Calu3 (cell line): ENCODE data around the gene CLECL1. TPM values are rescaled to one million over a fixed set of nuclear protein-coding genes. Genes with fewer than 3 reads are reported as not detected.

Experiments used
- BruUV-seq: library from RNA; stranded (reverse); fragments of 400-500 nt; replicated peaks from 2 replicates; lab custom pipeline; 2021; lab: Mats Ljungman, UMichigan
- CTCF ChIA-PET: fragments of 300-600 bp; sonication (Branson Sonifier 250); formaldehyde crosslinking; loops from one replicate; lab custom pipeline; 2022; ENCODE audit warnings: antibody characterized with exemption; lab: Charles Lee
- DNase-seq: peaks from one replicate; pipeline ENCODE4 v3.0.0; 2022
- H3K27ac Mint-ChIP-seq: one replicate; pipeline ENCODE4 v1.8.0; 2022; ENCODE audit warnings: mixed read lengths; ENCODE audit not compliant: unreplicated experiment
- H3K27me3 Mint-ChIP-seq: one replicate; pipeline ENCODE4 v1.8.0; 2022; ENCODE audit warnings: mixed read lengths; ENCODE audit not compliant: unreplicated experiment
- H3K36me3 Mint-ChIP-seq: one replicate; pipeline ENCODE4 v1.8.0; 2022; ENCODE audit warnings: mild to moderate bottlenecking, moderate library complexity, mixed read lengths; ENCODE audit not compliant: insufficient read depth, unreplicated experiment
- H3K4me1 Mint-ChIP-seq: one replicate; pipeline ENCODE4 v1.8.0; 2022; ENCODE audit warnings: mild to moderate bottlenecking, low read depth, mixed read lengths; ENCODE audit not compliant: unreplicated experiment
- H3K4me3 Mint-ChIP-seq: one replicate; pipeline ENCODE4 v1.8.0; 2022; ENCODE audit warnings: mild to moderate bottlenecking, low read depth, moderate library complexity, mixed read lengths; ENCODE audit not compliant: unreplicated experiment
- H3K9me3 Mint-ChIP-seq: one replicate; pipeline ENCODE4 v1.8.0; 2022; ENCODE audit warnings: low read depth, mixed read lengths; ENCODE audit not compliant: unreplicated experiment
- intact Hi-C: fragments of 100-400 bp; cut with micrococcal nuclease; formaldehyde crosslinking; loops from one replicate; pipeline ENCODE4 v1.10.0; 2022; ENCODE audit not compliant: unreplicated experiment
- total RNA-seq: library from RNA; stranded (reverse); gene quantifications from 2 replicates; pipeline ENCODE4 v1.2.3, GENCODE V29; 2022
- TF ChIP-seq, protein P1 (sequence below): fragments of 200-600 bp; IDR thresholded peaks from one replicate; pipeline ENCODE4 v1.8.0; 2022; ENCODE audit warnings: antibody characterized with exemption; ENCODE audit not compliant: unreplicated experiment

The CLECL1 gene
- total RNA-seq, 1 experiment from 2014 or later = not detected

DNA sequence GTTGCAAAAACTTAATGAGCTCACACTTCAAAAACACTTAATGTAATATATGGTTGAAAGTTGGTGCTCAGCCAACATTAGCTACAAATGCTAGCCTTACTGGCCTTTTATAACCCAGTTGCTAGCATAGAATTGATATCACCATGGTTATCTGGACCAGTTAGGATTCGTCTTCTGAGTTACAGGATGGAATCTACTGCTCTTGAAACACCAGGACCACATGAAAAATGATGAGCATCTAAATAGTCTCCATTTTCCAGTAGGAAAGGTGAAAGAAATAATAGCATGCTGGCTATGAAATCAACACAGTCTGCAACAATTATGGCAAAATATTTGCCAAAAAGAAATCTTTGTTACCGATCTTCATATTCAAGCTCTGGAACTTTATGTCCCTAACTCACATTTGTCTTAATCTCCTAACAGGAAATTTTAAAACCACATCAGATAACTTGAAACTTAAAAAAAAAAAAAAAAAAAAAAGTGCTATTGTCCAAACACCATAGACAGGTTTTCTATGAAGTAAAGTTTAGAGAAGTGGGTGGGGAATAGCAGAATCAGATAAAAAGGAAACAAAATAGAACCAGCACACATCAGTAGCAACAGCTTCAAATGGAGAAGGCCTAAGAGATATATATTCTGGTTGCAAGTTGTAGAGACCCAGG, 40.5 kb upstream of the CLECL1 start:
- no TSS peak for BruUV-seq
- intact Hi-C loops = no loop called here
- no peaks in the 10 kb centered on the region for H3K9me3 Mint-ChIP-seq
- H3K4me1 Mint-ChIP-seq = peaks cover 38% of the 10 kb centered on the region
- H3K27me3 Mint-ChIP-seq = no peaks in the 10 kb centered on the region
- TF ChIP-seq, protein P1, sequence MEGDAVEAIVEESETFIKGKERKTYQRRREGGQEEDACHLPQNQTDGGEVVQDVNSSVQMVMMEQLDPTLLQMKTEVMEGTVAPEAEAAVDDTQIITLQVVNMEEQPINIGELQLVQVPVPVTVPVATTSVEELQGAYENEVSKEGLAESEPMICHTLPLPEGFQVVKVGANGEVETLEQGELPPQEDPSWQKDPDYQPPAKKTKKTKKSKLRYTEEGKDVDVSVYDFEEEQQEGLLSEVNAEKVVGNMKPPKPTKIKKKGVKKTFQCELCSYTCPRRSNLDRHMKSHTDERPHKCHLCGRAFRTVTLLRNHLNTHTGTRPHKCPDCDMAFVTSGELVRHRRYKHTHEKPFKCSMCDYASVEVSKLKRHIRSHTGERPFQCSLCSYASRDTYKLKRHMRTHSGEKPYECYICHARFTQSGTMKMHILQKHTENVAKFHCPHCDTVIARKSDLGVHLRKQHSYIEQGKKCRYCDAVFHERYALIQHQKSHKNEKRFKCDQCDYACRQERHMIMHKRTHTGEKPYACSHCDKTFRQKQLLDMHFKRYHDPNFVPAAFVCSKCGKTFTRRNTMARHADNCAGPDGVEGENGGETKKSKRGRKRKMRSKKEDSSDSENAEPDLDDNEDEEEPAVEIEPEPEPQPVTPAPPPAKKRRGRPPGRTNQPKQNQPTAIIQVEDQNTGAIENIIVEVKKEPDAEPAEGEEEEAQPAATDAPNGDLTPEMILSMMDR = no peak
- no peak overlapping the region for H3K4me3 Mint-ChIP-seq
- no peak overlapping the region for H3K27ac Mint-ChIP-seq
- no peaks in the 10 kb centered on the region for H3K36me3 Mint-ChIP-seq
- CTCF ChIA-PET = interaction anchor here (0.9 kb wide), 1 partner anchor 25 kb away, joined by 3 read pairs; no protein-coding TSS in a partner anchor
- no peak for DNase-seq

DNA sequence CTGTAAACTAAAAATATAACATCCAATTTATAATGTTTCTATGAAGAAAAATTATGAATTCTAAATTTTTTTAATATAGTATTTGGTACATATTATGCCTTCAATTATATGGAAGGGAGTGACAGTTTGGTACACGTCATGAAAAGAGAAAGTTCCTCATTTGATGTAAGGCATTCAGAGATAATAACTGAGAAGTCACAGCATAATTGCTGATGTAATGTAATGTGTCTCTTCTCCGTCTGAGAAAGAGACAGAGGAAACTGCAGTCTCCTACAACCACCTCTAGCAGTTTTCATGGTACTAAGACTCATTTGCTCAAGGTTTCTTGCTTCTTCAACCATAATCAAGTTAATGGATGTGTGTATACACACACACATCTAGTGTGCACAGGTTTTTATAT, 30.1 kb upstream of the CLECL1 start:
- no TSS peak for BruUV-seq
- H3K27ac Mint-ChIP-seq = no peak overlapping the region
- CTCF ChIA-PET = no interaction called here

DNA sequence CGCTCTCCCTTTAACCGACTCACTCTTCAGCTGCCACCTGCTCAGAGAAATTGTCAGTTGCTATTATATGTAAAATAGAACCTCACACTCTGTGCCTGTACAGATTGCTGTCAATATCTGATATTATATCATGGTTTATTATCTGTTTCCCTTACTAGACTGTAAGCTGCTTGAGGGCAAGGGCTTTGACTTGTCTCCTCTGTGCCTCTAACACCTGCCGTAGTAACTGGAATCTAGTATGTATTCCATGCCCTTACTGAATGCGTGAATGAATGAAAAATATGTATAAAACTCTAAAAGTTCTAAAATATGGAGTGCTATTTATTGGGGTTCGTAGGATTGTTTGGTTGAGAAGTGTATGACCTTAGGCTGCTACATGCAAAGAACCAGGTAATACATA, 29.5 kb upstream of the CLECL1 start:
- H3K9me3 Mint-ChIP-seq = peaks cover 2% of the 10 kb centered on the region
- H3K27me3 Mint-ChIP-seq = no peaks in the 10 kb centered on the region
- peaks cover 22% of the 10 kb centered on the region for H3K36me3 Mint-ChIP-seq
- CTCF ChIA-PET = no interaction called here
- TF ChIP-seq, protein P1 = no peak
- peaks cover 49% of the 10 kb centered on the region for H3K4me1 Mint-ChIP-seq
- no peak overlapping the region for H3K4me3 Mint-ChIP-seq
- intact Hi-C loops = no loop called here
- H3K27ac Mint-ChIP-seq = no peak overlapping the region
- no TSS peak for BruUV-seq
- no peak for DNase-seq

More for the DNA sequence above, 30.1 kb upstream of the CLECL1 start:
- H3K9me3 Mint-ChIP-seq = peaks cover 2% of the 10 kb centered on the region
- peaks cover 53% of the 10 kb centered on the region for H3K4me1 Mint-ChIP-seq
- no peaks in the 10 kb centered on the region for H3K27me3 Mint-ChIP-seq
- H3K36me3 Mint-ChIP-seq = peaks cover 22% of the 10 kb centered on the region
- DNase-seq = no peak
- TF ChIP-seq, protein P1 = no peak
- no peak overlapping the region for H3K4me3 Mint-ChIP-seq
- intact Hi-C loops = no loop called here

GRCh38 chr12:9761419-9761781, 28.5 kb upstream of the CLECL1 start:
- H3K9me3 Mint-ChIP-seq = peaks cover 2% of the 10 kb centered on the region
- intact Hi-C loops = no loop called here

More at GRCh38 chr12:9761419-9761781, 28.5 kb upstream of the CLECL1 start:
- CTCF ChIA-PET = interaction anchor here (0.9 to 1.8 kb wide), 2 partner anchors 37 to 249 kb away, joined by 3 to 7 read pairs; partner anchors contain the start of gene CLEC12B
- TF ChIP-seq, protein P1 = no peak
- Mint-ChIP-seq H3K4me3 (no peak overlapping the region), H3K4me1 (peaks cover 47% of the 10 kb centered on the region), H3K27ac (peak overlapping the region; percentile 16), H3K36me3 (peaks cover 22% of the 10 kb centered on the region), H3K27me3 (no peaks in the 10 kb centered on the region)
- no TSS peak for BruUV-seq
- DNase-seq = no peak
